ENCODE results near the gene DDX11. TPM values are rescaled to one million over a fixed set of nuclear protein-coding genes. Genes with fewer than 3 reads are reported as not detected.
"Not testable (repeated sequence)": the region's sequence is repeated elsewhere in the genome, so short reads cannot be mapped to it uniquely, and the experiment has no call there.

DDX11 gene
- polyA plus RNA-seq (2014; cell fraction: cytosol; rRNA removed) = 75.2 and 102 TPM in 2 replicates
- 737 and 910 TPM in 2 replicates for polyA plus RNA-seq (2014; cell fraction: nucleus; rRNA removed)

DNA sequence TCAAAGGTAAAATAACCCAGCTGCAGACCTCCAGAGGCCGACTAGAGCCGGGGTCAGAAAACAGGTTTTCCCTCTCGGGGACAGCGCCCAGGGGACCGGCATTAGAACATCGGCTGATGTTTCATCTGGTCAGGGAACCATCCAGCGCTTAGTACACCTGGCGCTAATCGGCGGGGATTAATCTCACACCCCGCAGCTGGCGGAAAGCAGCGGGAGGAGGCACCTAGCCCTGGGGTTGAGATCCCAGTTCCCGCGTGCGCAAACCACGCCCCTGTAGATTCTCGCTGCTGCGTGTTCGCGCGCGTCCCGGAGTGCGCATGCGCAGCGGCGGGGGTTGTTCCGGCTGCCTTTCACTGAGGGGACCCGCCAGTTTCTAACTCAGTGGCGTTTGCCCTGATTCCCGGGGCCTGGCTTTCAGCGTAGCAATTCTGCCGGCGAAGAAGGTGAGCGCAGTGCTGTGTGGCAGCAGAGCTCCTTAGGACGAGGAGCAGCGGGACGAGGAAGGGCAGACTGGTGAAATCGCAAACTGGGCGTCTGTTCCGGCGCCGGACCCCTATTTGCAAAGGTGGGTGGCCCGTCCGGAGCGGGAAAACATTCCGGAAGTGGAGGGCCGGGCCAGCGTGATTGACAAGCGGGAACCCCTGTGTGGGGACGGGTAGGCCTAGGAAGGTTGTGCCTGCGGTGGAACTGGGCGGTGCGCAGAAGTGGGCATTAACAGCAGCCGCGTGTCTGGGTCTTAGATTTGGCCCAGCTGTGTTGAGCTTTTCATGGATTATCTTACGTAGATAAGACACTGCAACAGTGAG, at the start of gene DDX11:
TSS of gene DDX11 (plus strand) at position 334 of the 806 bp plus-strand sequence. CDS start 4,534 bp downstream, outside the sequence.
- DNase-seq (ENCODE audit: low spot score) = peak; percentile 97

DNA sequence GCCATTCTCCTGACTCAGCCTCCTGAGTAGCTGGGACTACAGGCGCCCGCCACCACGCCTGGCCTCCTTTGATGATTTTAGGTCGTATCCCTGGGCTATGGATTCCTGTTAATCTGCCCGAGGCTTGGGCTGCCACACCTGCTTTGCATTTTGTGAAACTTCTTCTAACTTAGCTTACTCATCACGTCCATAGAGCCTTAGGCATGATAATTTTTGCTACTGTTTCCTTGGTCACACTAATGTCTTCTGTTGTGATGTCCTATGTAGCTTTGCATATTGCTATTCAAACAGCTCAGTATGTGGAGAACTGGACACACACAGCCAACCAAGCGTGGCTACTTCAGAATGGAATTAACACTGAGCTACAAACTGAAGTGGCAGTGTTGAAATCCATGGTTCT, 47.5 kb upstream of the DDX11 start:
- no peak for DNase-seq (ENCODE audit: low spot score)

DNA sequence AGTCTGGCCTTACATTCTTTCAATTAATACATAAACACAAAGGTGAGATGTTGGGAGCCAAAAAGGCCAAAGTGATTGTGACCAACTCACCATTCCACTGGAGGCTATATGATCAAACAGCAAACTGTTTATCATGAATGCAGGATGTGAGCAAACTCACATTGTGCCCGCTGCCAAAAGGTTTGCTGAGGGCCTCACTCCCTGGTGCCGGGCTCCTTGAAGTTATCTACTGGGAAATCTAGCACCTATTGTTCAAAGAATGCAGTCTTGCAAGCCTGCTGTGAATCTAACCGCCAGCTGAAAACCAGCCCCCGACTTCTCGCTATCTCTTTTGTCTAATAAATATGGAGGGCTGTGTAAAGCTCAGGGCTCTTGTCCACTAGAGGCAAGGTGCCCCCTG, 46.7 kb upstream of the DDX11 start:
- DNase-seq (ENCODE audit: low spot score) = not testable (repeated sequence)

GRCh38 chr12:31029468-31029867, 44.2 kb upstream of the DDX11 start:
- no peak for DNase-seq (ENCODE audit: low spot score)

GRCh38 chr12:31029916-31030562, 43.6 kb upstream of the DDX11 start:
- no peak for DNase-seq (ENCODE audit: low spot score)

DNA sequence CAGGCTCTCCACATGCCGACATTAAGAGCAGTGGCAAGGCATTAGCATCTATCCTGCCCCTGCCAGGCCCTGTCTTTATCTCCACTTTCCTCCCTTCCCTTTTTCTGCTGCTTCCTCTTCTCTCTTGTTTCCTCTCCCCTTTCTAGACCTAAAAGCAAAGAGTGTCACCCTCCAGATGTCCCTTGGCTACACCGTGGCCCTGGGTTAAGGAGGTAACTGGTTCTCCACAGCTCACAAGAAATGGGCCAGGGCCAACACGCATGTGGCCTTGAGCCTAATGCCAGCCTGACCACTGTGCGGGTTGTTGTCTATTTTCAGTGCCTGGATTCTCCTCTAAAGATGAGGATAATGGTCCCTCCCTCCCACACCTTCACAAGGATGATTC, 41.7 kb upstream of the DDX11 start:
- no peak for DNase-seq (ENCODE audit: low spot score)

DNA sequence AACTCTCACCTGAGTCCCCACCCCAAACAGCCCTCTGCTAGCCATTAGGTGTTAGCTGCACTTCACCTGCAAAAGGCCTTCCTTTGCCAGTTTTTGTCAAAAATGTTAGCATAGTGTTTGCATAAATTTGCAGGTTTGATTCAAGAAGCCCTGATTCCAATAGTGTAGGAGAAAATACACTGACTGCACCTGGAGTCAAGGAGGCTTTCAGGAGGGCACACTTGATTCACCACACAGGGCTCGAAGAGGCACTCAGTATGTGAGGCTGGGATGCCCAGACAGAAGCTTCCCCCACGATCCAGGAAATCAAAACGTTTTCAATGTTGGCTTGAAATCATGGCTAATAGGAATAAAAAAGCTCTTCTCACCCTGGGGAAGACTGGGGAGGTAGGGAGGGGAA, 40.5 kb upstream of the DDX11 start:
- DNase-seq (ENCODE audit: low spot score) = no peak

- DNase-seq (ENCODE audit: low spot score) = no peak
Observed at GRCh38 chr12:31033681-31034080, 40.0 kb upstream of the DDX11 start.

GRCh38 chr12:31034372-31034771, 39.3 kb upstream of the DDX11 start:
- DNase-seq (ENCODE audit: low spot score) = no peak

- DNase-seq (ENCODE audit: low spot score) = no peak
Observed at GRCh38 chr12:31035226-31035625, 38.4 kb upstream of the DDX11 start.

DNA sequence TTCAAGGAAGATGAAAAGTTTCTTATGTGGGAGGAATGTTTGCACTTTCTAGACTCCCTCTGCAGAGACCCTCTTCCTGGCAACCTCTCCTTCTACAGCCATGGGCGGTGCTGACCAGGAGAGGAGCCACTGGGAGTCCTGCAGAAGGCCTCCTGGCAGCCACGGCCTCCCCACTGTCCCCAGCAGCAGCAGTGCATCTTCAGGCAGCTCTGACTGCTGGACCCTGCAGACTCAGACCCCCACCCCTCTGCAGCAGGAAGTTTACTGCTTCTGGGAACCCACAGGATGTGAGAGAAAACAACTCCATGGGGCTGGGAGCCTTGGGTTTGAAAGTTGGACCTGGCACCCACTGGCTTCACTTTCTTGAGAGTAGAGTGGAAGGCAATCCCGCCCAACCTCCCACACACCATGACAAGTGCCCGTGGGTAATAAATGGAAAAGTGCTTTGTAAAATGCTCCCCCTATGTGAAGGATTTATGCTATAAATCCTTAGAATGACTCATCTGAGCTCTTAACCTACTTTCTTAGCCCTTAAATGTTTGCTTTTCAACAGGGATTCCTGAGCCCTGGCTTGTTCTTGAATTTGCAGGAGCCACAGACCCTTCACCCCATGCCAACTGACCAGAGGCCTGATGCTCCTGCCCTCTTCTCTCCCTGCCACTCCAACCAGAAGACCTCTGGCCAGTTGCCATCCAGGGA, 37.5 kb upstream of the DDX11 start:
- DNase-seq (ENCODE audit: low spot score) = no peak

DNA sequence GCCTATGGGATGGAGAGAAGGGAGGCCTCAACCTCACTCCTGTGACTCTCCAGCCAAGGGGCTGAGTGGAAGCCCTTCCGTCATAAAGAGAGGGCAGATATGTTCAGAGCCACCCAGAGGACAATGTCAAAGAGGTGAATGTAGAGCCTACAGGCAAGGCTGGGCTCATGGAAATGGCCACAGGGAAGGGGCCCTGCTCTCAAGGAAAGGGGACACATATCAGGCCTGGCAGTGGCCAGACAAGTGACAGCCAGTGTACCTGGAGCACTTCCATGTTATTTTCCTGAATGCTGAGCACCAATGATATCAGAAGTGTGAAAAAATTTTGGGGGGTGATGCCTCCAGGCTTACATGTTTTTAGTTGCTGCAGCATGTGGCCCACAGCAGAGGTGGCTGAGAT, 36.6 kb upstream of the DDX11 start:
- DNase-seq (ENCODE audit: low spot score) = no peak

GRCh38 chr12:31037931-31038330, 35.7 kb upstream of the DDX11 start:
- no peak for DNase-seq (ENCODE audit: low spot score)

GRCh38 chr12:31041033-31041564, 32.6 kb upstream of the DDX11 start:
- no peak for DNase-seq (ENCODE audit: low spot score)

GRCh38 chr12:31050143-31050542, 23.5 kb upstream of the DDX11 start:
- not testable (repeated sequence) for DNase-seq (ENCODE audit: low spot score)

DNA sequence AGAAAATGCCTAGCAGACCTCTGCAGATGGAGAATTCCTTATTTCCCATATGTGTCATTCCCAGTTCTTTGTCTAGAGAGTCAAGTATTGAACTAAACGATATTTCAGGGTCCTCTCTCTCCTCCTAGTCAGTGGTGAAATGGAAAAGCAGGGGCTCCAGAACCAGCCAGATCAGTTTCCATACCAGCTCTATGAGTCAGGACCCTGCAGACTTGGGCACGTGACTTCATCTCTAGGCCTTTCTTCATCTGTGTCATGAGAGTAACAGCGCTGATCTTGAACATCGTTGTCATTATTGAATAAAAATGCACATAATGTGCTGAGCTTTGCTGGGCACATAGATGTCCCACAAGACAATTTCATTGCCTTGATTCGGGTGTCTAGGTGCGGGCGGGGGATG, 23.1 kb upstream of the DDX11 start:
- DNase-seq (ENCODE audit: low spot score) = not testable (repeated sequence)

DNA sequence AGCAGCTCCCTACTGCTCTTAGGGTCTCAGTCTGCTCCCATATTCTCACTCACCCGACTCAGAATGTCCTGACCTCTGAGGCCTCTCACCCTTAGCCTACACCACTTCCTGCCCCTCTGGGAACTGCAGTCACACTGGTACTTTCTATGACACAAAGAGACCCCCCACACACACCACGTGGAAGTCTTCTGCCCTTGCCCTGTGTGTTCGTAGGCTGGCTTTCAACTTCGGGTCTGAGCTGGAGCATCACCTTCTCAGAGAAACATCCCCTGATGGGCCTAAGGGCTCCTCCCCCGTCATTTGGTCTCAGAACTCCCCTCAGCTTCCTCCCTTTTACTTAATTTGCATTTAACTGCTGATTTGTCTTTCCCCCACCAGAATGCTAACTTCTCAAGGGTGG, 22.0 kb upstream of the DDX11 start:
- not testable (repeated sequence) for DNase-seq (ENCODE audit: low spot score)

GRCh38 chr12:31052121-31052520, 21.5 kb upstream of the DDX11 start:
- not testable (repeated sequence) for DNase-seq (ENCODE audit: low spot score)

DNA sequence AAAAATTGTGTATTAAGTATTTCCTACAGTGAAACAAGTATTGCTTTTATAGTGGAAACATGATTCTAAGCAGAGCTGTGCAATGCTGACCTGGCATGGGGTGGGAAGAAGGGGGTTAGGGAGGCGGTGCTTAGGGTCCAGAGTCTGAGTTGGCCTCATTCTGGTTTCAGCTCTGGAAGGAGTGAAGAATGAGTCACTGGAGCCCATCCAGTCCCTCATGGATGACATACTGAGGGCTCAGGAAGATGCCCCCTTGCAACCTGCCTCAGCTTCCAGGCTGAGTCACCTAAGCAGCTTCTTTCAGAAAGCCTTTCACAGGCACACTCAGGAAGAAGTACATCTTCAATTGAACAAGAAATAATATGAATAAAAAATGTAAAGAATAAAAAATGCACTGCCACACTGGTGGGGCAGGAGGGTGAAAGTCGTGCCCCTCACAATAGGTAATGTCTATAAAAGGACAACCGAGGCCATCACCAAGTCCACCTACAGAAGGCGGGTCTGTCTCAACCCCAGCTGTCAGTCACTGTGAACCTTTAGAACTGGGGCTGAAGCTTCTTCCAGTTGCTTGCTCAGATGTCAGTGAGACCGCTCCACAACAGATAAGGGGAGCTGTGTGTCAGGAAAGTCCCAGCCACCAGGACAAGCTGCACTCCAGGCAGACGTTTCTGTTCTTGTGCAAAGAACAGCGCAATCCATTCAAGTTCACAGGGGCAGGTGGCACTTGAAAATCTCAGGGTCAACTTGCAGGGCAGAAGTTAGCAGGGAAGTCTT, 20.8 kb upstream of the DDX11 start:
- DNase-seq (ENCODE audit: low spot score) = not testable (repeated sequence)

DNA sequence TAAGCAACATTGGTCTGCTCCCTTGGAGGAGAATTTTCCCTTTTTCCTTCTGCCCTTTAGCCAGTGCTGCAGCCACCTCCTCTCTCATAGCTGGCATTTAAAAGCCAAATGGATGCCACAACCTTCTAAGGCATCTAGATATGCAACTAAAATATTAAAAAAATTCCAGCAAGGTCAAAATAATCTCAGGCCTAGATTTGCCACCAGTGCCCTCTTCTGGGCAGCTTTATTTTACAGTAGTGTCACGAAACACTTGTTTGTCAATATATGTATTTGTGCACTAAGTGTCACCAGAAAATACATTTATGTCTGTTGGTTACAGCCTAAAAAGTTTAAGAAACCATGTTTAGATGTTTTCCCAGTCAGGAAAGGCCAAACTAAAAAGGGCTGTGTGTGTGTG, 19.7 kb upstream of the DDX11 start:
- not testable (repeated sequence) for DNase-seq (ENCODE audit: low spot score)

- DNase-seq (ENCODE audit: low spot score) = no peak
Observed at GRCh38 chr12:31057671-31058070, 16.0 kb upstream of the DDX11 start.
